ENCODE measurements around the gene TANC1. TPM values are rescaled to one million over a fixed set of nuclear protein-coding genes. Genes with fewer than 3 reads are reported as not detected.

The TANC1 gene
- total RNA-seq, 2 experiments from 2014 or later = 0.31 to 0.33 TPM

DNA sequence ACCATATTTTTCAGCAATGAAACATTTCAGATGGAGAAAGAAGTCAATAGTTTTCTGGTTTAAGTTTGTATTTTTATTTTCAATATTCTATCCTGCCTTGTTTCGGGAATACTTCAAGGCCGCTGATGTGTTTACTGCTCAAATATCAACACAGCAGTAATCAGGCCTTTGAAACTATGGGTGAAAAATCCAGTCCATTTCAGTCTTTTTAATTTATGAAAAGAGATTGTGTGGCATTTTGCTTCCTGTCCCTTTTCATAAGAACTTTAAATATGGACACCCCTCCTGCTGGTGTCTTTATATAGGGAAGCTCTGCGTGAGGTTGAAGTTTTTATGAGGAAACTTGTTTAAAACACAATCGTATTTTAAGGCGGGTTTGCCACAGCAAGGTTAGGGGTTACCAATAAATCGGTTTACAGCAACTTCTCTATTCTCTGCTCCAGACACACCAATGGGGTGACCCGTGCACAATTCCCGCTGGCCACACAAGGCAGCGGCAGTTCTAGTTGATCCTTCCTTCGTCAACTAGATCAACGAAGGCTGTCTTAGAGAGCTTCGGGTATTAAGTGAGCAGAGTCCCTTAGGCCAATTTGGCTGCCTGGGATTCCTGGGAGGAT is 1.2 kb upstream of the TANC1 start:
- Mint-ChIP-seq H3K27ac (no peak overlapping the region), H3K27me3 (peaks cover 71% of the 10 kb centered on the region), H3K36me3 (no peaks in the 10 kb centered on the region), H3K4me1 (peaks cover 15% of the 10 kb centered on the region), H3K9me3 (no peaks in the 10 kb centered on the region), H3K4me3 (peak overlapping the region; percentile 58)
- ATAC-seq (ENCODE audit: low read depth) (no peak), DNase-seq (no peak)
- POLR2A ChIA-PET = no interaction called here

DNA sequence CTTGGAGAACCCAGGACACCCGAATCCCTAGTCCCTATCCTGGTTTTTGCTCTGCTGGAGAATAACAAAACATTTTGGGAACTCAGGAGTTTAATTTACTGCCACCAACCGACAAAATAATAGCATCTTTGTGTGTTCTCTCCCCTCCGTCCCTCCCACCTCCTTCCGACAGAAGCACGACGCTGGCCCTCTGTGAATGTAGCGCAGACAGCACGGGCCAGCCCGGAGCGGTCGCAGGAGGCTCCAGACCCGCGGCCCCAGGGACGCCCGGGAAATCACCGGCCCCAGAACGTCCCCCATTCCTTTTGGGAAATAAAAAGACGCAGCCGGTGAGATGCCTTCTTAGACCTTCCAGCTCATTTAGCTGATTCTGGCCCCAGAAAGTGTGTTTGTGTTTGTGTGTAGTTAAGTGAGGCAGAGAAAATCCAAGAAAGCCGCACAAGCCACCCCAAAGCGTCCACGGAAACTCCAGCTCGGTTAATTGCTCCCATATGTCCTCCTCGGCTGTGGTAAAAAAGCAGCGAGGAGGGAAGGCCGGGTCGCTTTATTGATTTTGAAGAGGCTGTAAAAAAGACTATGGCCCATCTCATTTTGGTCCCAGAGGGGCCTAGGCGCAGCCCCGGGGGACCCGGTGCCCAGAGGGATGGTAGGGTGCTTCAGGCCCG is 577 bp upstream of the TANC1 start:
- H3K4me3 Mint-ChIP-seq = peak overlapping the region; percentile 58
- POLR2A ChIA-PET = no interaction called here
- DNase-seq = no peak
- no peak overlapping the region for H3K27ac Mint-ChIP-seq
- H3K4me1 Mint-ChIP-seq = peaks cover 15% of the 10 kb centered on the region
- H3K9me3 Mint-ChIP-seq = no peaks in the 10 kb centered on the region
- no peaks in the 10 kb centered on the region for H3K36me3 Mint-ChIP-seq
- ATAC-seq (ENCODE audit: low read depth) = no peak
- H3K27me3 Mint-ChIP-seq = peaks cover 75% of the 10 kb centered on the region

DNA sequence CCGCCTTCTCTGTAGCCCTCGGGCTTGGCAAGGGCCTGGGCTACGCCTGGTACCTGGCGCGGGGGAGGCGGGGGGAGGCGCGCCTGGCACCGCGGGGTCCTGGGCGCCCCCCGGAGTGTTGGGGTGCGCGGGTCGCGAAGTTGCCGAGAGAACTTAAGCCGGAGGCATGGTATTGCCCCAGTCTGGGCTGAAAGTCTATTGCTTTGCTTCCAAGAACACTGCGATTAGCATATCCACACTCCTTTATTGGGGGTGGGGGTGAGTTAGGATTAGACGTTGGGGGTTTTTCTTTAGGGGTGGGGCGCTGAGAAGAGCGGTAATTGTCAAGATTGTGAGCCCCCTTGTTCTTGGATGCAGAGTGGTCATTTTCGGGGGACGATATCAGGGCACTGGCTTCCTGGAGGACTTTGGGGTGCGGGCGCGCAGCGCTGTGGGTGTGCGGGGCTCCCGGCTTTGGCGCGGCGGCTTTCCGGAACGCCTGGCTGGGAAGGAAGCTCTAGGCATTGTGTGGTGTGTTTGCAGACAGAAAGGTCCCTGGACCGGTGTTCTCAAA is 798 bp downstream of the TANC1 start:
- POLR2A ChIA-PET = interaction anchor here (0.5 to 0.6 kb wide), 2 partner anchors 43 to 1562 kb away, joined by 3 read pairs; no protein-coding TSS in a partner anchor
- Mint-ChIP-seq H3K36me3 (no peaks in the 10 kb centered on the region), H3K9me3 (no peaks in the 10 kb centered on the region), H3K4me3 (peak overlapping the region; percentile 82), H3K4me1 (peaks cover 15% of the 10 kb centered on the region), H3K27ac (no peak overlapping the region), H3K27me3 (peaks cover 74% of the 10 kb centered on the region)
- ATAC-seq (ENCODE audit: low read depth) (no peak), DNase-seq (peak; percentile 44)

DNA sequence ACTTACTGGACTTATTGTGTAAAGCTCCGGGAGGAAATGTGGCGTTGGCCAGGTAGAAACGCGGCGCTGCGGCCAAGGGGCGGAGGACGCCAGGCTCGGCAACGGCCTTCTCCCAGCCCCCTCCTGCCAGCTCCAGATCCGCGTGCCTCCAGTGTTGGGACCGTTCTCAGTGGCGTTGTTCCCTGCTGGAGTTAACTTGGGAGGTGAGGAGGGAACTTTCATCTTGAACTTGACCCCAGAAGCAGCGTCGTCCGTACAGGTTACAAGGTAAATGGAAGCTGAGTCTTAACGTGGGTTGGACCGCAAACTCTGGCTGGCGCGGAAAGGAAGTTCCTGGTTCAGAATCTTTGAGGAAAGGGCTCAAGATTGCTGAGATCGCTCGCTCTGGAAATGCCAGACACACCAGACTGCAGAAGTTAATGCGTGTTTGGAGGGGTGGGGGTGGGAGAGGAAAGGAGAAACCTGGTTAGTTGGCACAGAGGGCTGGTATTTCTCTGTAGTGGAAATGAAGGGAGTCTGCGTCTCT is 1.3 kb downstream of the TANC1 start:
- Mint-ChIP-seq H3K27ac (no peak overlapping the region), H3K27me3 (peaks cover 73% of the 10 kb centered on the region), H3K4me3 (peak overlapping the region; percentile 82), H3K9me3 (no peaks in the 10 kb centered on the region), H3K4me1 (peaks cover 15% of the 10 kb centered on the region), H3K36me3 (no peaks in the 10 kb centered on the region)
- peak; percentile 38 for DNase-seq
- POLR2A ChIA-PET = interaction anchor here (0.5 to 0.6 kb wide), 2 partner anchors 43 to 1563 kb away, joined by 3 read pairs; no protein-coding TSS in a partner anchor
- ATAC-seq (ENCODE audit: low read depth) = no peak

DNA sequence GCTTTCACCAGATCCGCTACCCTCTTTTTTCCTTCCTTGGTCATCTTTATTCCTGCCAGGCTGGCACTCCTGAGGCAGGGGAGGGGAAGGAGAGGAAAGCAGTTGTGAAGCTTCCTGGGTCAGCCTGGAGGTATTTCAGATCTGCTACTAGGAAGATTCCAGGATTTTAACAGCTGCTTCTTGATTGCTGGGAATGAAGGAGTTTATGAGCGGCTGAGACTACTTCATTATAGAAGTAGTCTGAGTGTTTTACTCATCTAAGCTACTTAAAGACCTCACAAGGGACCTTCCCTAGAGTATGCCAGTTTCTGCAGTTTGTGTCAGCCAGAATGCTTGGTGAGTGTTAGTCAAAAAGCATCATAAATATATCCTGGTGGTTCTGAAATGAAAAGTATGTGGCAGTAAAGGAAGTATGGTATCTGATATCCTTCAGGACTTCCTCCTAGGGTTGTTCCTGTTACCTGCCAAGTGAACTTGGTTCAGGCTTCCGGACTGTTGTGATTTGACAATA is 1.9 kb downstream of the TANC1 start:
- Mint-ChIP-seq H3K4me3 (peak overlapping the region; percentile 82), H3K27me3 (peaks cover 69% of the 10 kb centered on the region), H3K9me3 (no peaks in the 10 kb centered on the region), H3K27ac (no peak overlapping the region), H3K36me3 (no peaks in the 10 kb centered on the region), H3K4me1 (peaks cover 15% of the 10 kb centered on the region)
- DNase-seq = no peak
- ATAC-seq (ENCODE audit: low read depth) = no peak
- POLR2A ChIA-PET = no interaction called here

DNA sequence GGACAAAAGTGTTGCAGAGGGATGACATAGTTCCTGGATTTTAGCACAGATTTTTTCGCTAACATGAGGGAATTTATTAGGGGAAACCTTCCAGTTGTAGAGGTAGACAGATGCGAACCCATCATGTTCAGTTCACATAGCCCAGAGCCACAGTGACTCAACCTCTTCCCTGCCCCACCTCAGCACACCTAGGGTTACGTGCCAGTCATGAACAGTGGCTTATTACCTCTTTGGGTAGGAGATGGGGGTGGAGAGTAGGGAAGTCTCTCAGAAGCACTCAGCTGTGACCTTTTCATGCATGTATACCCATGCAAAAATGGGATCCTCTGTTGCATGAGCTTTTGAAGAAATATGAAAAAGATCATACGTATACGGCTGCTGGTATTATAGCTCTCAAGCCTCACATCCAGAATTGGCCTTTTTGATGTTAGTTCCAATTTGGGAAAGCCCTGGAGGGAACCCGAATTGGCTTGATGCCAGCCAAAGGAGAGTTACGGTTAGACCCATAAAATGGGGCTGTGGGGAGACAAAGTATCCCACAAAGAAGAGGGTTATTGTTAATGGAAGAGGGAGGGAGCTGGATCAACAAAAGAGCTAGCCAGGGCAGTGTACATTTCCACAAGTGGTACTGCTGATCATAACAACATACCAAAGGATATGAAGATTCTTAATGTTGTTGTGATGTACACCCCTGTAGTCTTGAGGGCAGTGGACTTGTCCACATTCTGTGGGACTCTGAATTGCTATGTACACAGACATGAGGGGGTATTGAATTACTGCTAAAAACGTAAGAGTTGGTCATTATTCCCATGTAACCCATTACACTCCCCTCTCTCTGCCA is 4.9 kb downstream of the TANC1 start:
- POLR2A ChIA-PET = no interaction called here
- Mint-ChIP-seq H3K4me1 (peaks cover 14% of the 10 kb centered on the region), H3K9me3 (no peaks in the 10 kb centered on the region), H3K36me3 (no peaks in the 10 kb centered on the region), H3K4me3 (no peak overlapping the region), H3K27ac (no peak overlapping the region), H3K27me3 (peaks cover 44% of the 10 kb centered on the region)
- ATAC-seq (ENCODE audit: low read depth) = no peak
- DNase-seq = no peak

DNA sequence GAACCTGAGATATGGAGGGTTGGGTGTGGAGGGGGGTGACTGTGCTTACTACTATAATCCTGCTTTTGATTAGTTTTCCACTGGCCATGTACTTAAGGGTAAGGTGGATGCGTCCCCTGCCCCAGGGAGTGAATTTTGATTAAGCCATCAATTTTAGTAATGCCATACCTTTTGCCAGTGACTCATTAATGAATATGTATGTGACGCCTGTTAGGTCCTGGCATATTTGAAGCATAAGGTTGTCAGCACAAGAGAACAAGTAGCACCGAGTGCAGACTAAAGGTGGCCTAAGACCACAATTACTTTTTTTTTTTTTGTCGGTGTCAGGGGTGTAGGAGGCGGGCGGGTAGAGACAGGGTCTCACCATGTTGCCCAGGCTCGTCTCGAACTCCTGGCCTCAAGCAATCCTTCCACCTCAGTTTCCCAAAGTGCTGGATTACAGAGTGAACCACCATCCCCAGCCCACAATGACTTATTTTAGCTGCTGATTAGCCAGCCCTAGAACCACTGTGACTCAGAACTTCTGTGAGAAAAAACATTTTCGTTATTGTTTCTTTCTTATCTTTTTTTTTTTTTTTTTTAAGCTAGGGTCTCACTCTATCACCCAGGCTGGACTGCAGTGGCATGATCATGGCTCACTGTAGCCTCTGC is 7.0 kb downstream of the TANC1 start:
- no peak overlapping the region for H3K4me3 Mint-ChIP-seq
- DNase-seq (no peak), ATAC-seq (ENCODE audit: low read depth) (no peak)
- peaks cover 32% of the 10 kb centered on the region for H3K27me3 Mint-ChIP-seq
- H3K27ac Mint-ChIP-seq = no peak overlapping the region
- POLR2A ChIA-PET = no interaction called here
- H3K36me3 Mint-ChIP-seq = no peaks in the 10 kb centered on the region
- no peaks in the 10 kb centered on the region for H3K9me3 Mint-ChIP-seq
- H3K4me1 Mint-ChIP-seq = peaks cover 2% of the 10 kb centered on the region

DNA sequence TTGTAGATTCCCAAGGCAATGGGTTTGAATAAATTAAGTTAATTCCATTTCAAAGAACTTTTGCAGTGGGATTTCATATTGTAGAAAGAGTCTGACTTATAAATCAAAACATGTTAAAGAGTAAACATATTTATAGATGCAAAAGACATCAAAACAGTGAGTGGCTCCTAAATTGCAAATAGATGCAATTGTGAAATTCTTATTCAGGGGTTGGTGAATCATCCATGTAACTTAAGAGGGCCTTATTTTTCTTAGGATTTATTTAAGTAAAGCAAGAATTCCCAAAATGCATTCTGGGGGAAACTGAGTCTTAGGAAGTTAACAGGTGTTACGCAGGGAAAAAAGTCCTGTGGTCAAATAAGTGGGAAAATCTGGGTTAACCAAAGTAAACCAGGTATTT is 11.3 kb downstream of the TANC1 start:
- DNase-seq = no peak
- no peak overlapping the region for H3K27ac Mint-ChIP-seq
- POLR2A ChIA-PET = no interaction called here
- no peak overlapping the region for H3K4me3 Mint-ChIP-seq
- no peaks in the 10 kb centered on the region for H3K36me3 Mint-ChIP-seq
- peaks cover 1% of the 10 kb centered on the region for H3K27me3 Mint-ChIP-seq
- H3K9me3 Mint-ChIP-seq = no peaks in the 10 kb centered on the region
- no peak for ATAC-seq (ENCODE audit: low read depth)
- H3K4me1 Mint-ChIP-seq = no peaks in the 10 kb centered on the region

DNA sequence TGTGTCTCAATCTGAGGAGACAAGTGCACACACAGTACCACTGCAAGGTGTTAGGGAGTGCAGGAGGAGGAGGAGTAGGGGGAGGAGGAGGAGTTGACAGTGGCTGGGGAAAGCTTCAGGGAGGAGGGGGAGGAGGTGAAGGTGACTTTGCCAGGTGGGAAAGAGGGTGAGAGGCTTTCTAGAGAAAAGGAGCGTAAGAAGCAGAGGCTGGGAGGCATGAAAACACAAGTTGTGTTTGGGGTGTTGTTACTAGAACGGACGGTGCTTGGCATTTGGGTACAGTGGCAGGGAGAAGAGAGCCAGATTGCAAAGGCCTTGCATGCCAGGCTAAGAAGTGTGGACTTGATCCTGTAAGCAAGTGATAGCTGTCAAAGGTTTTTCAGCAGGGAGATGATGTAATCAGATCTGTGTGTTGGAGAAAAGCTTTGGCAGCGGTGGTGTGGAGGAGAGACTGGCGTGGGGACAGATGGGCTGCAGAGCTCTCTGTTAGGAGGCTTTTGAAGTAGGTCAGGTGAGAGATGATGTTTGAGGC is 16.2 kb downstream of the TANC1 start:
- POLR2A ChIA-PET = no interaction called here
- H3K4me1 Mint-ChIP-seq = peaks cover 1% of the 10 kb centered on the region
- no peak overlapping the region for H3K4me3 Mint-ChIP-seq
- H3K36me3 Mint-ChIP-seq = no peaks in the 10 kb centered on the region
- no peaks in the 10 kb centered on the region for H3K9me3 Mint-ChIP-seq
- ATAC-seq (ENCODE audit: low read depth) = no peak
- H3K27ac Mint-ChIP-seq = no peak overlapping the region
- DNase-seq = no peak
- H3K27me3 Mint-ChIP-seq = peaks cover 2% of the 10 kb centered on the region

DNA sequence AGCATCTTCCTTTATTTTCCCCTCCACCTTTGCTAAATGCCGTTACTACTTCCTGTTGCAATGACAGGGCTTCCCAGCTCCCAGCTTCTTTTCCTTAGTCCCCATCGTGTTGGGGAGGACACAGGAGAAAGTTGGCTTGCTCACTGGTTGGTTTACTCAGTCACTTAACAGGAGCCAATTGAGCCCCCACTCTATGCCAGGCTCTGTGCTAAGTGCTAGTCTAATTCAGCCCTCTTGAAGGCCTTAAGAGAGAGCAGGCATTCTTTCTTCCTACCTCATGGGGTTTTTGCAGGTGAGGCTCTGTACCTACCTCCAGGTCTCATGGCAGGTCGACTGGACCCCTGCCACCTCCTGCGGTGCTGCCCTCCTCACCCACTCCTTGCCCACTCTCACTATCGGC is 20.1 kb downstream of the TANC1 start:
- Mint-ChIP-seq H3K9me3 (no peaks in the 10 kb centered on the region), H3K27me3 (peaks cover 2% of the 10 kb centered on the region), H3K4me3 (no peak overlapping the region), H3K4me1 (peaks cover 1% of the 10 kb centered on the region), H3K36me3 (no peaks in the 10 kb centered on the region), H3K27ac (no peak overlapping the region)
- no peak for DNase-seq
- no peak for ATAC-seq (ENCODE audit: low read depth)
- POLR2A ChIA-PET = no interaction called here

DNA sequence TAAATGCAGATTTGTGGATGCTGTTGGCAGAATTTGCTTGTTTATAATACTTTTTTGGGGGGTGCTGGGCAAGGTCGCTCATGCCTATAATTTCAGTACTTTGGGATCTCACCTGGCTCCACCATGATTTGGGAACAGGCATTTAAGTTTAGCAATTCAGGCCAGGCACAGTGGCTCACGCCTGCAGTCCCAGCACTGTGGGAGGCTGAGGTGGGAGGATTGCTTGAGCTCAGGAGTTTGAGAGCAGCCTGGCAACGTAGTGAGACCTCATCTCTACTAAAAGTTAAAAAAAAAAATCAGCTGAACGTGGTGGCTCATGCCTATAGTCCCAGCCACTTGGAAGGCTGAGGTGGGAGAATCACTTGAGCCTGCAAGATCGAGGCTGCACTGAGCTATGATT is 20.7 kb downstream of the TANC1 start:
- no peaks in the 10 kb centered on the region for H3K36me3 Mint-ChIP-seq
- POLR2A ChIA-PET = no interaction called here
- no peak for ATAC-seq (ENCODE audit: low read depth)
- no peak overlapping the region for H3K27ac Mint-ChIP-seq
- DNase-seq = no peak
- H3K27me3 Mint-ChIP-seq = peaks cover 4% of the 10 kb centered on the region
- peaks cover 1% of the 10 kb centered on the region for H3K4me1 Mint-ChIP-seq
- no peaks in the 10 kb centered on the region for H3K9me3 Mint-ChIP-seq
- no peak overlapping the region for H3K4me3 Mint-ChIP-seq

DNA sequence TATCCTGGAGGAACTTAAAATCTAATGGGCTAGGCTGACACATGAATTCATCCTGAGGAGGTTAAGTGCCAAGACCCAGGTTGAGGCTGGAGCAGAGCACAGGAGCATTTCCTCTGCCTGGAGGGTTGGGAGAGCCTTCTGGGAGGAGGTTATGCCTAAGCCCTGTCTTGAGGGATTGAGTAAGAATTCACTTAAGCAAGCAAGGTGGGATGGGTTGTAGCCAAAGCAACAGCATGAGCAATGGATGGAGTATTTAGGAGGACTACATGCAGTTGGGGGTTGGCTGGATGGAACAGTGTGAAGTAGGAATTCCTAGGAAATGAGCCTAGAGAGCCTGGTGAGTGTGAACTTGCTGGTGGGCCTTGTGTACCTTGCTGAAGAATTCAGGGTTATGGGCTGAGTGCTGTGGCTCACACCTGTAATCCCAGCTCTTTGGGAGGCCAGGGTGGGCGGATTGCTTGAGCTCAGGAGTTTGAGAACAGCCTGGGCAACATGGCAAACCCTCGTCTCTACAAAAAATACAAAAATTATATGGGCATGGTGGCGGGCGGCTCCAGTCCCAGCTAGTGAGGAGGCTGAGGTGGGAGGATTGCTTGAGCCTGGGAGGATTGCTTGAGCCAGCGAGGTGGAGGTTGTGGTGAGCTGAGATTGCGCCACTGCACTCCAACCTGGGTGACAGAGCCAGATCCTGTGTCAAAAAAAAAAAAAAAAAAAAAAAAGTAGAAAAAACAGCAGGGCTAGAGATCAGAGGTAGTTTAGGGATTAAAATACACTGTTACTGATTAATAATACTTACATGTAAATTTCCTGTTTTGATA is 22.2 kb downstream of the TANC1 start:
- H3K36me3 Mint-ChIP-seq = no peaks in the 10 kb centered on the region
- ATAC-seq (ENCODE audit: low read depth) (no peak), DNase-seq (no peak)
- peaks cover 1% of the 10 kb centered on the region for H3K4me1 Mint-ChIP-seq
- no peaks in the 10 kb centered on the region for H3K9me3 Mint-ChIP-seq
- POLR2A ChIA-PET = no interaction called here
- peaks cover 8% of the 10 kb centered on the region for H3K27me3 Mint-ChIP-seq
- no peak overlapping the region for H3K4me3 Mint-ChIP-seq
- H3K27ac Mint-ChIP-seq = no peak overlapping the region
